Pancreas (tissue), 8 donors: ENCODE measurements around the gene PHACTR2. TPM values are rescaled to one million over a fixed set of nuclear protein-coding genes. Genes with fewer than 3 reads are reported as not detected.

Source experiments
- polyA plus RNA-seq, 2 donors: library from polyadenylated mRNA; stranded (reverse); fragments of 200-250 nt; gene quantifications; one replicate each; pipeline ENCODE4 v1.2.3, GENCODE V29; 2013
- total RNA-seq, 6 donors: library from RNA; stranded (reverse); fragmentation: NEBNext Ultra II Directional in 4 of 6; extraction: Animal tissue kit (Norgen Biotek cat#: 25700) in 4 of 6; gene quantifications; one replicate each; pipeline versions ENCODE4 v1.2.1 to v1.2.4, GENCODE V29; 2021 to 2023
- donor health status: healthy with polysubstance abuse.
- donor health status: DM: no; HTN: no; CAD: no; lungs with moderate emphysema.
- donor health status: DM: no; HTN: no; CAD: no.
- donor health status: Bipolar disorder and iron deficiency.
- donor health status: DM: yes; HTN: yes; CAD: no.
- donor health status: DM: no; HTN: no; CAD: no.
- donor health status: DM: no; HTN: no; CAD: no.
- donor health status: DM: yes; HTN: yes; CAD: no.

Gene PHACTR2
- total and polyA plus RNA-seq, 8 donors: 2.7 to 19.0 (median 8.9) TPM

Other genes starting within 250 kb of the PHACTR2 start
- gene ADAT2, start 227.3 kb upstream of the PHACTR2 start, total RNA-seq: 1 to 10 TPM; 1.9 to 6.3 (median 3.5) TPM
- gene ADAT2, start 227.3 kb upstream of the PHACTR2 start, polyA plus RNA-seq: 10 to 100 TPM; 11.0 to 12.1 TPM
- 1 to 10 TPM; 5.6 to 9.6 (median 6.6) TPM for gene PEX3, start 227.2 kb upstream of the PHACTR2 start, total RNA-seq
- gene PEX3, start 227.2 kb upstream of the PHACTR2 start, polyA plus RNA-seq: 1 to 10 TPM; 2.8 to 9.2 TPM
- 10 to 100 TPM; 21.0 to 36.7 (median 29.3) TPM for gene FUCA2, start 166.2 kb upstream of the PHACTR2 start, total RNA-seq
- 10 to 100 TPM; 16.2 to 26.9 TPM for gene FUCA2, start 166.2 kb upstream of the PHACTR2 start, polyA plus RNA-seq
- 10 to 100 TPM in 1 of 6 donors, 1 to 10 TPM in 5; 6.5 to 10.8 (median 8.9) TPM for gene LTV1, start 165.4 kb downstream of the PHACTR2 start, total RNA-seq
- 10 to 100 TPM; 10.1 to 16.6 TPM for gene LTV1, start 165.4 kb downstream of the PHACTR2 start, polyA plus RNA-seq
- not detected for gene ZC2HC1B, start 186.5 kb downstream of the PHACTR2 start, total RNA-seq
- gene ZC2HC1B, start 186.5 kb downstream of the PHACTR2 start, polyA plus RNA-seq: not detected